HCT116 (cell line): ENCODE measurements around the gene KCTD10. TPM values are rescaled to one million over a fixed set of nuclear protein-coding genes. Genes with fewer than 3 reads are reported as not detected.

ENCODE experiments used
- ATAC-seq: fragments of 200-7000 bp; cut with Tn5 transposase; 2 replicates; pipeline ENCODE4 v1.9.1; 2020; ENCODE audit warnings: mild to moderate bottlenecking, moderate library complexity
- BruUV-seq: library from RNA; stranded (reverse); fragments of 400-500 nt; replicated peaks from 2 replicates; lab custom pipeline; 2021; lab: Mats Ljungman, UMichigan
- CTCF ChIA-PET: fragments of 300-600 bp; sonication (Branson Sonifier 250); formaldehyde crosslinking; loops from one replicate; lab custom pipeline; 2021; ENCODE audit warnings: antibody characterized with exemption; lab: Charles Lee
- POLR2A ChIA-PET: fragments of 300-600, 350-600 bp; sonication (Branson Sonifier 250); formaldehyde crosslinking; loops from one replicate; lab custom pipeline; 2021; ENCODE audit warnings: antibody characterized with exemption; lab: Charles Lee
- RAD21 ChIA-PET, 2 experiments: fragments of 300-600 bp; sonication (Branson Sonifier 250); formaldehyde crosslinking; loops; one replicate each; lab custom pipeline; 2023; ENCODE audit warnings: low total read pairs in 2 of 2; ENCODE audit not compliant: uncharacterized antibody in 2 of 2, unreplicated experiment in 2 of 2, low non-redundant PET in 1 of 2; lab: Charles Lee
- DNase-seq: peaks from one replicate; pipeline ENCODE4 v3.0.0-alpha.2; 2010; ENCODE audit warnings: low read depth, low spot score
- H2AFZ ChIP-seq: fragments of 200-600 bp; shearing (Covaris generic), sonication (generic); 2 replicates; pipeline ENCODE4 v1.6.1; 2017; ENCODE audit warnings: low read depth, mixed run types, mixed read lengths, antibody characterized with exemption, low read length; ENCODE audit not compliant: poor library complexity, severe bottlenecking
- H3K27ac ChIP-seq: 2 replicates; pipeline ENCODE4 v1.5.1; 2012; ENCODE audit warnings: low read depth, low read length
- H3K27me3 ChIP-seq: fragments of 200-600 bp; sonication (generic); 2 replicates; pipeline ENCODE4 v1.6.1; 2016; ENCODE audit warnings: mixed run types, low read length, mixed read lengths; ENCODE audit not compliant: insufficient read depth
- H3K36me3 ChIP-seq, 2 experiments: fragments of 200-500 bp in 1 of 2; fragments of 200-600 bp in 1 of 2; sonication (Bioruptor generic) in 1 of 2; sonication (generic) in 1 of 2; 2 replicates each; pipeline versions ENCODE4 v1.5.1 to v1.6.1; 2014 to 2016; ENCODE audit warnings: low read length in 2 of 2, inconsistent platforms in 1 of 2, mixed read lengths in 1 of 2, mixed run types in 1 of 2; ENCODE audit not compliant: insufficient read depth in 2 of 2, control insufficient read depth in 1 of 2
- H3K4me1 ChIP-seq, 2 experiments: fragments of 200-600 bp in 1 of 2; sonication (generic) in 1 of 2; 2 replicates each; pipeline versions ENCODE4 v1.5.1 to v1.6.1; 2012 to 2017; ENCODE audit warnings: low read length in 2 of 2, inconsistent platforms in 1 of 2, mild to moderate bottlenecking in 1 of 2, mixed read lengths in 1 of 2, mixed run types in 1 of 2, moderate library complexity in 1 of 2; ENCODE audit not compliant: insufficient read depth in 2 of 2, control insufficient read depth in 1 of 2
- H3K4me2 ChIP-seq: fragments of 200-600 bp; sonication (generic); 2 replicates; pipeline ENCODE4 v1.6.1; 2017; ENCODE audit warnings: mixed run types, low read length, mixed read lengths
- H3K4me3 ChIP-seq, 2 experiments: fragments of 200-600 bp in 1 of 2; sonication (generic) in 1 of 2; replicated peaks in 1 of 2; 2 replicates each; pipeline ENCODE4 v1.5.1; 2011 to 2016; ENCODE audit warnings: low read length in 2 of 2, control low read depth in 1 of 2, low read depth in 1 of 2, mild to moderate bottlenecking in 1 of 2, mixed read lengths in 1 of 2, mixed run types in 1 of 2
- H3K79me2 ChIP-seq: fragments of 200-600 bp; sonication (generic); 2 replicates; pipeline ENCODE4 v1.6.1; 2017; ENCODE audit warnings: mild to moderate bottlenecking, mixed run types, low read length, moderate library complexity, mixed read lengths; ENCODE audit not compliant: insufficient read depth
- H3K9ac ChIP-seq: fragments of 200-600 bp; sonication (generic); 2 replicates; pipeline ENCODE4 v1.6.1; 2016; ENCODE audit warnings: low read length, mixed read lengths
- H3K9me2 ChIP-seq: fragments of 200-600 bp; sonication (generic), shearing (Covaris generic); 2 replicates; pipeline ENCODE4 v1.6.1; 2017; ENCODE audit warnings: mixed run types, mild to moderate bottlenecking, moderate library complexity; ENCODE audit not compliant: insufficient read depth
- H3K9me3 ChIP-seq, 2 experiments: fragments of 200-500 bp in 1 of 2; fragments of 200-600 bp in 1 of 2; sonication (Bioruptor generic) in 1 of 2; sonication (generic) in 1 of 2; 2 replicates each; pipeline ENCODE4 v1.6.1; 2014 to 2017; ENCODE audit warnings: low read length in 2 of 2, mixed read lengths in 2 of 2, inconsistent platforms in 1 of 2, low read depth in 1 of 2, mild to moderate bottlenecking in 1 of 2, mixed run types in 1 of 2, moderate library complexity in 1 of 2; ENCODE audit not compliant: control insufficient read depth in 1 of 2, insufficient read depth in 1 of 2
- H4K20me1 ChIP-seq: fragments of 200-600 bp; sonication (generic), shearing (Covaris generic); 2 replicates; pipeline ENCODE4 v1.6.1; 2017; ENCODE audit warnings: mixed run types, mild to moderate bottlenecking, moderate library complexity; ENCODE audit not compliant: insufficient read depth
- CBX3 ChIP-seq: IDR thresholded peaks from 2 replicates; pipeline ENCODE4 v1.6.1; 2012; ENCODE audit warnings: low read depth
- CEBPB ChIP-seq: IDR thresholded peaks from 2 replicates; pipeline ENCODE4 v1.6.1; 2012; ENCODE audit warnings: low read depth
- EGR1 ChIP-seq: IDR thresholded peaks from 2 replicates; pipeline ENCODE4 v1.6.1; 2012; ENCODE audit warnings: low read depth
- ELF1 ChIP-seq: IDR thresholded peaks from 2 replicates; pipeline ENCODE4 v1.6.1; 2012; ENCODE audit warnings: low read depth, borderline replicate concordance
- EZH2 ChIP-seq: fragments of 200-600 bp; sonication (generic); IDR thresholded peaks from 2 replicates; pipeline ENCODE4 v1.6.1; 2017; ENCODE audit warnings: antibody characterized with exemption, mixed run types
- EZH2phosphoT487 ChIP-seq: fragments of 200-600 bp; IDR thresholded peaks from 2 replicates; pipeline ENCODE4 v1.6.1; 2018; ENCODE audit warnings: antibody characterized with exemption, borderline replicate concordance
- FOSL1 ChIP-seq: IDR thresholded peaks from 2 replicates; pipeline ENCODE4 v1.6.1; 2012; ENCODE audit warnings: low read depth
- JUND ChIP-seq: IDR thresholded peaks from 2 replicates; pipeline ENCODE4 v1.6.1; 2012
- POLR2AphosphoS5 ChIP-seq: IDR thresholded peaks from 2 replicates; pipeline ENCODE4 v1.6.1; 2011; ENCODE audit warnings: mild to moderate bottlenecking, low read depth, low read length, moderate library complexity
- SIN3A ChIP-seq: IDR thresholded peaks from 2 replicates; pipeline ENCODE4 v1.6.1; 2012; ENCODE audit warnings: low read depth
- SP1 ChIP-seq: IDR thresholded peaks from 2 replicates; pipeline ENCODE4 v1.6.1; 2012; ENCODE audit warnings: low read depth
- SRF ChIP-seq: IDR thresholded peaks from 2 replicates; pipeline ENCODE4 v1.6.1; 2012; ENCODE audit warnings: low read depth
- ZFX ChIP-seq: fragments of 450-650 bp; IDR thresholded peaks from 2 replicates; pipeline ENCODE4 v1.6.1; 2017
- ZNF274 ChIP-seq: fragments of 200-500 bp; sonication (Bioruptor generic); IDR thresholded peaks from 2 replicates; pipeline ENCODE4 v1.6.1; 2014; ENCODE audit warnings: mild to moderate bottlenecking, low read depth, low read length, inconsistent platforms
- intact Hi-C: fragments of 100-400 bp; cut with micrococcal nuclease; formaldehyde crosslinking; loops from 2 replicates; pipeline ENCODE4 v1.10.0; 2022
- total RNA-seq: library from RNA; stranded (reverse); gene quantifications from one replicate; pipeline ENCODE4 v1.2.1, GENCODE V29; 2021; ENCODE audit not compliant: unreplicated experiment
- TF ChIP-seq, protein P1 (sequence below): IDR thresholded peaks from 2 replicates; pipeline ENCODE4 v1.6.1; 2012
- TF ChIP-seq, protein P2 (sequence below): IDR thresholded peaks from 2 replicates; pipeline ENCODE4 v1.6.1; 2012; ENCODE audit warnings: low read depth
- TF ChIP-seq, protein P3 (sequence below): IDR thresholded peaks from 2 replicates; pipeline ENCODE4 v1.6.1; 2012
- TF ChIP-seq, protein P4 (sequence below), 3 experiments: fragments of 200-600 bp in 1 of 3; sonication (generic) in 1 of 3; IDR thresholded peaks in 2 of 3; conservative IDR thresholded peaks in 1 of 3; 2 replicates each; pipeline ENCODE4 v1.5.1; 2012 to 2017; ENCODE audit warnings: low read depth in 2 of 3, low read length in 2 of 3, antibody characterized with exemption in 1 of 3, borderline replicate concordance in 1 of 3, control low read depth in 1 of 3, mild to moderate bottlenecking in 1 of 3, mixed read lengths in 1 of 3, mixed run types in 1 of 3, moderate library complexity in 1 of 3; ENCODE audit not compliant: insufficient read depth in 1 of 3
- TF ChIP-seq, protein P5 (sequence below): IDR thresholded peaks from 2 replicates; pipeline ENCODE4 v1.6.1; 2011; ENCODE audit warnings: mild to moderate bottlenecking, low read length, moderate library complexity; ENCODE audit not compliant: insufficient replicate concordance; ENCODE audit errors: extremely low read depth

KCTD10 gene
- total RNA-seq, 1 experiment from 2014 or later: 34.7 TPM

DNA sequence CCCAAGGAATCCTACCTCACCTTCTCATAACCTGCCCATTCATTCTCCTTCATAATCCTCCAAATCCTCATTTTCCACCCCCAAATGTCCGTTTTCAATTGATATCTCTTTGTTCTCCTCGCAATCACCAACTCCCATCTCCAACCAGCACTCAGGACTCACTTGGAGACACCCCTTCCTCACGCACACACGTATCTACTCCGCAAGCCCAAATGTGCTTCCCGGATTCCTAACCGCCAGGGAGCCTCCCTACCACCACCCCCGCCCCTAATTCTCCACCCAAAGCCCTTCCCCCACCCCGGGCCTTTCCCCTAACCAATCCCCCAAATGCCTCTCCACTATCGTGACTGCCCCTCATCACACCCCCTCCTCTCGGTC lies 304 bp downstream of the KCTD10 start:
- peak overlapping the region; percentile 89 for H2AFZ ChIP-seq
- ChIA-PET RAD21 (interaction anchor here in 1 of 2 experiments (0.7 kb wide), 1 partner anchor 475 kb away, joined by 3 read pairs; no protein-coding TSS in a partner anchor), CTCF (no interaction called here), POLR2A (interaction anchor here (0.6 kb wide), 2 partner anchors 546 to 906 kb away, joined by 3 to 5 read pairs; no protein-coding TSS in a partner anchor)
- H3K9ac ChIP-seq: peak overlapping the region; percentile 76
- H4K20me1 ChIP-seq: 0 out of 2 replicates have a peak, but pooled peaks cover 4% of the 10 kb centered on the region
- H3K36me3 ChIP-seq: peaks cover 0 to 3% of the 10 kb centered on the region in 2 experiments; a peak in 2 of 4 replicates
- H3K4me1 ChIP-seq: peaks cover 9 to 18% of the 10 kb centered on the region in 2 experiments
- H3K27me3 ChIP-seq: no peaks in the 10 kb centered on the region
- BruUV-seq: no TSS peak
- TF ChIP-seq CBX3 (no peak), SRF (no peak), ELF1 (no peak), JUND (no peak), EZH2 (no peak), FOSL1 (no peak), ZNF274 (no peak), POLR2AphosphoS5 (no peak), SP1 (no peak), ZFX (no peak), EZH2phosphoT487 (no peak), EGR1 (no peak), CEBPB (no peak), SIN3A (no peak)
- TF ChIP-seq, protein P1, sequence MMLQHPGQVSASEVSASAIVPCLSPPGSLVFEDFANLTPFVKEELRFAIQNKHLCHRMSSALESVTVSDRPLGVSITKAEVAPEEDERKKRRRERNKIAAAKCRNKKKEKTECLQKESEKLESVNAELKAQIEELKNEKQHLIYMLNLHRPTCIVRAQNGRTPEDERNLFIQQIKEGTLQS: no peak
- TF ChIP-seq, protein P2, sequence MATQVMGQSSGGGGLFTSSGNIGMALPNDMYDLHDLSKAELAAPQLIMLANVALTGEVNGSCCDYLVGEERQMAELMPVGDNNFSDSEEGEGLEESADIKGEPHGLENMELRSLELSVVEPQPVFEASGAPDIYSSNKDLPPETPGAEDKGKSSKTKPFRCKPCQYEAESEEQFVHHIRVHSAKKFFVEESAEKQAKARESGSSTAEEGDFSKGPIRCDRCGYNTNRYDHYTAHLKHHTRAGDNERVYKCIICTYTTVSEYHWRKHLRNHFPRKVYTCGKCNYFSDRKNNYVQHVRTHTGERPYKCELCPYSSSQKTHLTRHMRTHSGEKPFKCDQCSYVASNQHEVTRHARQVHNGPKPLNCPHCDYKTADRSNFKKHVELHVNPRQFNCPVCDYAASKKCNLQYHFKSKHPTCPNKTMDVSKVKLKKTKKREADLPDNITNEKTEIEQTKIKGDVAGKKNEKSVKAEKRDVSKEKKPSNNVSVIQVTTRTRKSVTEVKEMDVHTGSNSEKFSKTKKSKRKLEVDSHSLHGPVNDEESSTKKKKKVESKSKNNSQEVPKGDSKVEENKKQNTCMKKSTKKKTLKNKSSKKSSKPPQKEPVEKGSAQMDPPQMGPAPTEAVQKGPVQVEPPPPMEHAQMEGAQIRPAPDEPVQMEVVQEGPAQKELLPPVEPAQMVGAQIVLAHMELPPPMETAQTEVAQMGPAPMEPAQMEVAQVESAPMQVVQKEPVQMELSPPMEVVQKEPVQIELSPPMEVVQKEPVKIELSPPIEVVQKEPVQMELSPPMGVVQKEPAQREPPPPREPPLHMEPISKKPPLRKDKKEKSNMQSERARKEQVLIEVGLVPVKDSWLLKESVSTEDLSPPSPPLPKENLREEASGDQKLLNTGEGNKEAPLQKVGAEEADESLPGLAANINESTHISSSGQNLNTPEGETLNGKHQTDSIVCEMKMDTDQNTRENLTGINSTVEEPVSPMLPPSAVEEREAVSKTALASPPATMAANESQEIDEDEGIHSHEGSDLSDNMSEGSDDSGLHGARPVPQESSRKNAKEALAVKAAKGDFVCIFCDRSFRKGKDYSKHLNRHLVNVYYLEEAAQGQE: no peak
- TF ChIP-seq, protein P3, sequence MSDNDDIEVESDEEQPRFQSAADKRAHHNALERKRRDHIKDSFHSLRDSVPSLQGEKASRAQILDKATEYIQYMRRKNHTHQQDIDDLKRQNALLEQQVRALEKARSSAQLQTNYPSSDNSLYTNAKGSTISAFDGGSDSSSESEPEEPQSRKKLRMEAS: no peak
- TF ChIP-seq, protein P4, sequence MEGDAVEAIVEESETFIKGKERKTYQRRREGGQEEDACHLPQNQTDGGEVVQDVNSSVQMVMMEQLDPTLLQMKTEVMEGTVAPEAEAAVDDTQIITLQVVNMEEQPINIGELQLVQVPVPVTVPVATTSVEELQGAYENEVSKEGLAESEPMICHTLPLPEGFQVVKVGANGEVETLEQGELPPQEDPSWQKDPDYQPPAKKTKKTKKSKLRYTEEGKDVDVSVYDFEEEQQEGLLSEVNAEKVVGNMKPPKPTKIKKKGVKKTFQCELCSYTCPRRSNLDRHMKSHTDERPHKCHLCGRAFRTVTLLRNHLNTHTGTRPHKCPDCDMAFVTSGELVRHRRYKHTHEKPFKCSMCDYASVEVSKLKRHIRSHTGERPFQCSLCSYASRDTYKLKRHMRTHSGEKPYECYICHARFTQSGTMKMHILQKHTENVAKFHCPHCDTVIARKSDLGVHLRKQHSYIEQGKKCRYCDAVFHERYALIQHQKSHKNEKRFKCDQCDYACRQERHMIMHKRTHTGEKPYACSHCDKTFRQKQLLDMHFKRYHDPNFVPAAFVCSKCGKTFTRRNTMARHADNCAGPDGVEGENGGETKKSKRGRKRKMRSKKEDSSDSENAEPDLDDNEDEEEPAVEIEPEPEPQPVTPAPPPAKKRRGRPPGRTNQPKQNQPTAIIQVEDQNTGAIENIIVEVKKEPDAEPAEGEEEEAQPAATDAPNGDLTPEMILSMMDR (IDR thresholded peaks at IDR 0.05 in 2 of 3, conservative IDR thresholded peaks at IDR 0.05 in 1 of 3; ENCODE audit: borderline replicate concordance in 1 of 3, insufficient read depth in 1 of 3, low read depth in 2 of 3, low read length in 2 of 3): no peak
- TF ChIP-seq, protein P5, sequence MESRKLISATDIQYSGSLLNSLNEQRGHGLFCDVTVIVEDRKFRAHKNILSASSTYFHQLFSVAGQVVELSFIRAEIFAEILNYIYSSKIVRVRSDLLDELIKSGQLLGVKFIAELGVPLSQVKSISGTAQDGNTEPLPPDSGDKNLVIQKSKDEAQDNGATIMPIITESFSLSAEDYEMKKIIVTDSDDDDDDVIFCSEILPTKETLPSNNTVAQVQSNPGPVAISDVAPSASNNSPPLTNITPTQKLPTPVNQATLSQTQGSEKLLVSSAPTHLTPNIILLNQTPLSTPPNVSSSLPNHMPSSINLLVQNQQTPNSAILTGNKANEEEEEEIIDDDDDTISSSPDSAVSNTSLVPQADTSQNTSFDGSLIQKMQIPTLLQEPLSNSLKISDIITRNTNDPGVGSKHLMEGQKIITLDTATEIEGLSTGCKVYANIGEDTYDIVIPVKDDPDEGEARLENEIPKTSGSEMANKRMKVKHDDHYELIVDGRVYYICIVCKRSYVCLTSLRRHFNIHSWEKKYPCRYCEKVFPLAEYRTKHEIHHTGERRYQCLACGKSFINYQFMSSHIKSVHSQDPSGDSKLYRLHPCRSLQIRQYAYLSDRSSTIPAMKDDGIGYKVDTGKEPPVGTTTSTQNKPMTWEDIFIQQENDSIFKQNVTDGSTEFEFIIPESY: no peak
- H3K27ac ChIP-seq: peak overlapping the region; percentile 94
- H3K4me3 ChIP-seq: peak overlapping the region; percentile 87 to 97
- intact Hi-C loops: loop anchor here (2.0 kb wide), 1 partner anchor 44 kb away; no protein-coding TSS in a partner anchor
- ATAC-seq (peak; percentile 27; the same call in 1 of the 2 replicates), DNase-seq (no peak)
- H3K9me2 ChIP-seq: no peaks in the 10 kb centered on the region
- peak overlapping the region; percentile 89 for H3K4me2 ChIP-seq
- H3K79me2 ChIP-seq: peaks cover 68% of the 10 kb centered on the region
- no peaks in the 10 kb centered on the region for H3K9me3 ChIP-seq
